ENCODE data around the gene GABRA6.
"Not testable (repeated sequence)": the region's sequence is repeated elsewhere in the genome, so short reads cannot be mapped to it uniquely, and the experiment has no call there.

Gene GABRA6

DNA sequence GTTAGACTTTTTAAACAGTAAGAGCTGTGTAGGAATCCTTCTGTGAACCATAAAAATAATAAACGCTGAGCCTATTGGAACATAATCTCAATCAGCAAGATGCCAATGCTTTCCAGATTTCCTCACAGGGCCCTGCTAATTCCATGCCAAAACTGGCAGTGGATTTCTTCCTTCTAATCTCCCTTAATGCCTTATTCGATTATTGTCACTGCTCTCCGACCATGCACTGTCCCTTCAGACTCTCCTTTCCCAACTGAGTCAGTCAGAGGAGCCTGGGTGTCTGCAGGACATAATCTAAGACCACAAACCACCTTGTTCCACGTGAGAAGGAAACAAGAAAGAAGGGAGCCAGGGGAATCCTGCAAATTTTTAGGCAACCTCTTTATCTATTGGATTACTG is at the start of gene GABRA6:
Gene GABRA6 (plus strand): TSS at position 261 of the 400 bp plus-strand sequence. CDS start 269 bp downstream, outside the sequence.
- H3K4me3 ChIP-seq (ENCODE audit: low read depth, low read length), result no peak within 1 kb of the TSS
- TF ChIP-seq, protein P1, sequence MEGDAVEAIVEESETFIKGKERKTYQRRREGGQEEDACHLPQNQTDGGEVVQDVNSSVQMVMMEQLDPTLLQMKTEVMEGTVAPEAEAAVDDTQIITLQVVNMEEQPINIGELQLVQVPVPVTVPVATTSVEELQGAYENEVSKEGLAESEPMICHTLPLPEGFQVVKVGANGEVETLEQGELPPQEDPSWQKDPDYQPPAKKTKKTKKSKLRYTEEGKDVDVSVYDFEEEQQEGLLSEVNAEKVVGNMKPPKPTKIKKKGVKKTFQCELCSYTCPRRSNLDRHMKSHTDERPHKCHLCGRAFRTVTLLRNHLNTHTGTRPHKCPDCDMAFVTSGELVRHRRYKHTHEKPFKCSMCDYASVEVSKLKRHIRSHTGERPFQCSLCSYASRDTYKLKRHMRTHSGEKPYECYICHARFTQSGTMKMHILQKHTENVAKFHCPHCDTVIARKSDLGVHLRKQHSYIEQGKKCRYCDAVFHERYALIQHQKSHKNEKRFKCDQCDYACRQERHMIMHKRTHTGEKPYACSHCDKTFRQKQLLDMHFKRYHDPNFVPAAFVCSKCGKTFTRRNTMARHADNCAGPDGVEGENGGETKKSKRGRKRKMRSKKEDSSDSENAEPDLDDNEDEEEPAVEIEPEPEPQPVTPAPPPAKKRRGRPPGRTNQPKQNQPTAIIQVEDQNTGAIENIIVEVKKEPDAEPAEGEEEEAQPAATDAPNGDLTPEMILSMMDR (IDR thresholded peaks at IDR 0.05; ENCODE audit: borderline replicate concordance, insufficient read depth, low read depth, low read length), result no peak

DNA sequence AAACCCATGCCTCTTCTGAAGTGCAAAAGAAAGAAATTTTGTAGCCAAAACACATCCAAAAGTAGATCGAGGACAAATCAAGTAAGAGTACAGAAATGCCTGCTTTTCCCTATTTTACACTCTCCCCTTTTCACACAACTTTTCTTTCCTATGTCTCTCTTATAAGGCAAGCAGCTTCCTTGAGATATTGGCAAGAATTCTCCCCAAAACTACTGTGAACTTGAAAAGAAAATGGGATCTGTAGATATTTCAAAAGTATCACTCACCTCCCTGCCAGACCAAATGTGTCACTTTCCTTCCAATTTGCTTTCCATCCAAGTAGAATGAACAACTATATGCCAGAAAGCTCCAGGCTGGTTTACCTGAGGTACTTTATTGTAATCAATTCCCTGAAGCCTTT is 47.9 kb upstream of the GABRA6 start:
- TF ChIP-seq, protein P1 (IDR thresholded peaks at IDR 0.05; ENCODE audit: borderline replicate concordance, insufficient read depth, low read depth, low read length), result no peak
- H3K4me3 ChIP-seq (ENCODE audit: low read depth, low read length), result no peak overlapping the region

DNA sequence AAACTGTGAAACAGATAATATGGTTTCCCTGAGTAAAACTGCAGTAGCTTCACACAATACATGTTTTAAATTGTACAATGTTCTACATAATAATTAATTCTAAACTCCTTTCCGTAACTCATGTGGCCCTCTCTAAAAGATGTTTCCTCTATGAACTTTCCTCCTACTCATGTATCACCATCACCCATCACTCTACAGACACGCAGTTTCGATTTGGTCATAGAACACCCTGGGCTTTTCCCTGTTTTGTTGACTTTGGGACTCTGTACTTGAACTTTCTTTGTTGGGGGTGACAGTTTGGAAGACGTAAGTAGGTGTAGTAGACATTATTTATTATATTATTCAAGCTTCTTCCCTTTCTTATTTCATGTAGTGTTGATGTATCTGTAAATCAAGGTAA is 44.1 kb upstream of the GABRA6 start:
- TF ChIP-seq, protein P1 (IDR thresholded peaks at IDR 0.05; ENCODE audit: borderline replicate concordance, insufficient read depth, low read depth, low read length), result no peak

DNA sequence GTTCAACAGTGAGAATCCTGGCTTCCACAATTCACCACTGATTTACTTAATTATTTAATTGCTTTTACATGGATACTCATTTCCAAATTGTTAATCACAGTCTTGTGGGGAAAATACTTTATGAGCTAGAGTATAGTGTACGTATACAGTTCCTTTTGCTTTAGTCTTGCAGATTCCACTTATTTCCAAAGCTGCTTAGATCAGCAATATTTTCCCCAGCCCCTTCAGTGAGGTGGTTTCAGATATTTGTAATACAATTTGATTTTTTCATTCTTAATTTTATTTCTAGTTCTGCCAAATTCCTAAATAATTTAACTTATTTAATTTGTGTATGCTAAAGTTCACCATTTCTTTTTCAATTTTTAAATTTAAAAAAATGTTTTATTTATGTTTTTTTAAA is 40.3 kb upstream of the GABRA6 start:
- H3K4me3 ChIP-seq (ENCODE audit: low read depth, low read length), result no peak overlapping the region
- TF ChIP-seq, protein P1 (IDR thresholded peaks at IDR 0.05; ENCODE audit: borderline replicate concordance, insufficient read depth, low read depth, low read length), result no peak

More for the DNA sequence above, 44.1 kb upstream of the GABRA6 start:
- H3K4me3 ChIP-seq (ENCODE audit: low read depth, low read length), result no peak overlapping the region

DNA sequence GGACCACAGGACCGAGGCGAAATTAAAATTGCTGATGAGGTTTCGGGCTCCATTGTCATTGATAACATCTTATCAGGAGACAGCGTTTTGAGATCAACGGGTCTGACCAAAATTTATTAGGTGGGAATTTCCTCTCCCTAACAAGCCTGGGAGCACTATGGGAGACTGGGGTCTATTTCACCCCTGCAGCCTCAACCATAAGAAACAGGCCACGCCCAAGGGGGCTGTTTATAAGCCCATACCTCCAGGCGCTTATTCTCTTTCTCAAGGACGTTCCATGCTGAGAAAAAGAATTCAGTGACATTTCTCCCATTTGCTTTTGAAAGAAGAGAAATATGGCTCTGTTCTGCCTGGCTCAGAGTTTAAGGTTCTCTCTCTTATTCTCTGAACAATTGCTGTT is 33.6 kb upstream of the GABRA6 start:
- H3K4me3 ChIP-seq (ENCODE audit: low read depth, low read length), result not testable (repeated sequence)

DNA sequence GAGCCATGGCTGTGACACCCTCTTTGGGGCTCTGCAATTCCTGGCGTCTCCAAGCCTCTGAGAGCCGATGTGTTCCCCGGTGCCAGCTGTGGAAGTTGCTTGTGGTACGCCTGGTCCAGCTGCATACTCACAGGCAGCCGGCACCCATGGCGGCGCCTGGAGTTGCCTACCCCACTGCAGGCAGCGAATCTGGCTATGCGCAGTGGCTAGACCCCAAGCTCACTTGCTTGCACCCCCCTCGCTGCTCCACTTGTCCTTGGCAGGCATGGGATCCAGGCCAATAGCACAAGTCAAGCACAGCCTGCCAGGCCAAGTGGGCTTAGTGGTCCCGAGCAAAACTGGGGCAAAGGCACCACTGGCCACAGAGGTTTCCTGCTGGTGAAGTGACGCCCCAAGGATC is 24.7 kb upstream of the GABRA6 start:
- TF ChIP-seq, protein P1 (IDR thresholded peaks at IDR 0.05; ENCODE audit: borderline replicate concordance, insufficient read depth, low read depth, low read length), result no peak
- H3K4me3 ChIP-seq (ENCODE audit: low read depth, low read length), result no peak overlapping the region

DNA sequence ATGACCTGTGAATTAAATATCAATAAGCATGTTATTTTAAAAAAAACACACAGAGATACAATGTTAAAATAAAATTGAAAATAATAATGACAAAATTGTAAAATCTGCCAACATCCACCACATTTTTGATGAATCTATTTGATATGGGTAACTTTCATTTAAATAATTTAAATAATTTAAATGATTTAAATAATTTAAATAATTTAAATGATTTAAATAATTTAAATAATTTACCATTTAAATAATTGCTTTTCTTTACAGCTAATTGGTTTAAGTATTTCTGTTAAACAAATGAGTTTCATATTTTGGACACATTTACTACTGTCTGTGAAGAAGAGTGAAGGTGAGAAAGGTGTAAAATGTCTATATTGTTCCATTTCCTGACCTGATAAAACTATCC is 22.1 kb upstream of the GABRA6 start:
- no peak overlapping the region for H3K4me3 ChIP-seq (ENCODE audit: low read depth, low read length)
- TF ChIP-seq, protein P1 (IDR thresholded peaks at IDR 0.05; ENCODE audit: borderline replicate concordance, insufficient read depth, low read depth, low read length), result no peak

DNA sequence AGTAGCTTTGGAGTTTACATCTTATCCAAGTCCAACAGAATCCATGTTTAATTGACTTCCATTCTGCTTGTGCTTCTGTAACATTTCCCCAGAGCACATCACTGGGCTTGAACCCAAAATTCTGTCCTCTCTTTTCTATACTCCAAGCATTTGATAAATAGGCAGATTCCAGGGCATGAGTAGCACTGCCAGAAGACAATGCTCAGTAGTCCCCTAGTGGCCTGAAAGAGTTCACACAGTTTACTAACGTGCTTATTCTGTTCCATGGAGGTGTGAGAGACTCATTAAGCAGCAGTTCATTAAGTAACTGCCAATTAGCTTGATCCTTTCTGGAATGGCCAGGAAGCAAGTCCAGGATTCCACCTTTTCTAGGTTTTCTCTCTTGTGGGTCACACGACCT is 9.4 kb upstream of the GABRA6 start:
- TF ChIP-seq, protein P1 (IDR thresholded peaks at IDR 0.05; ENCODE audit: borderline replicate concordance, insufficient read depth, low read depth, low read length), result peak; percentile 60; the same call in 1 of the 2 replicates

More for the DNA sequence above, 9.4 kb upstream of the GABRA6 start:
- H3K4me3 ChIP-seq (ENCODE audit: low read depth, low read length), result no peak overlapping the region

Data from GM12875 (cell line).